Measurements from ENCODE around the gene KIRREL3. TPM values are rescaled to one million over a fixed set of nuclear protein-coding genes. Genes with fewer than 3 reads are reported as not detected.
A peak's percentile ranks its signal among the peaks of the same experiment; 100 is the strongest.
"Not testable (repeated sequence)": the region's sequence is repeated elsewhere in the genome, so short reads cannot be mapped to it uniquely, and the experiment has no call there.

KIRREL3 gene
- total RNA-seq, 2 donors from 2014 or later, result not detected

- no peaks in the 10 kb centered on the region for H3K9me3 Mint-ChIP-seq
- no peaks in the 10 kb centered on the region for H3K36me3 Mint-ChIP-seq
- no peak for DNase-seq (ENCODE audit: low spot score in 2 of 2)
- ATAC-seq, result no peak
- H3K27ac Mint-ChIP-seq, result no peak overlapping the region
These were observed 607.9 kb downstream of the KIRREL3 start for GRCh38 chr11:126392633-126393013.

DNA sequence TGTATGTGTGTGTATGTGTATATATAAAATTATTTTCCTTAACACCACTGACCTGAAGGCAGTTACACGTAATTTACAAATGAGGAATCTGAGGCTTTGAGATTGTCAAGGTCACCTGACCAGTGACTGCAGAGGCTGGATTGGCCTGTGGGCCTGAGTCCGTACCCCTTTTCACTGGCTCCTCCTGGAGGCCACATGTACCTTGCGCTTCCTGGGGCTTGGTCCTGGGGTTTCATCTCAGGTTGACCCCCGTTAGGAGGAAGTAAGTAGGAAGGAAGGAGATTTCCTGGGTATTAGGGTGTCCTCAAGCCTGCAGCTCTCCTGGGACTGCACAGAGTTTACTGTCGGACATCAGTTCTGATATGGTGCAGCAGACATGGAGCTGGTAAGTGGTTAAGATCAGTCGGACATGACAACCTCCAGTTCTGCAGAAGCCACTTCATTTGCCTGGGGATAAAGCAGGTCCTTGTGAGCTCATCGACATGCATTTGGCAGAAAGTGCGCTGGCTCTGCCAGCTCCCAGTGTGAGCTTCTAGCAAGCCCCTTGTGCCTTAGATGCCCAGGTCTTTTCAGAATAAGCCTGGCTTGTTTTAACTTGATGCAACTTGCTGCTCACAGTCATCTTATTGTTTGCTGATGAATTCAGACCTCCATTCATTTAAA, 608.5 kb downstream of the KIRREL3 start:
- no peak for ATAC-seq
- DNase-seq (ENCODE audit: low spot score in 2 of 2), result no peak
- no peaks in the 10 kb centered on the region for H3K9me3 Mint-ChIP-seq
- no peak overlapping the region for H3K27ac Mint-ChIP-seq
- no peaks in the 10 kb centered on the region for H3K36me3 Mint-ChIP-seq

GRCh38 chr11:126391286-126391954, 609.1 kb downstream of the KIRREL3 start:
- ATAC-seq, result no peak
- no peaks in the 10 kb centered on the region for H3K9me3 Mint-ChIP-seq
- H3K36me3 Mint-ChIP-seq, result no peaks in the 10 kb centered on the region
- no peak for DNase-seq (ENCODE audit: low spot score in 2 of 2)
- H3K27ac Mint-ChIP-seq, result no peak overlapping the region

- no peaks in the 10 kb centered on the region for H3K9me3 Mint-ChIP-seq
- ATAC-seq (no peak), DNase-seq (ENCODE audit: low spot score in 2 of 2) (no peak)
- H3K36me3 Mint-ChIP-seq, result no peaks in the 10 kb centered on the region
- no peak overlapping the region for H3K27ac Mint-ChIP-seq
These were observed 610.2 kb downstream of the KIRREL3 start for GRCh38 chr11:126390272-126390867.

DNA sequence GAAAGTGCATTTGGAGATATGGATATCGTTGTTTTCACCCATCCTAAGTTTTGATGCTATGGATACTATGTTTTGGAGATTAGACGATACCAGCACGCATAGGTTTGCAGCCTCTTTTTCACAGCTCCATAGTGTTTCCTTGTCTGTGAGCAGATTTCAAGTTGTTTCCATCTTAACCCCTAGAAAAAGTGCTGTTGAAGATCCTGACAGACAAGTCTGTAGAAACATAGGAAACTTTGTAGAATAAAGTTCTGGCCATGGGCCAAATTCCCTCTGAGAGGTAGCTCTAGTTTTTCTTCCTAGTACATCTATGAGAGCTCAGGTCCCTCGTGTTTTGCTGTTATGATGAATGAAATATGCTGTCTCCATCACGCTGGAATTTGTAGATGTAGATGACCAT, 612.7 kb downstream of the KIRREL3 start:
- Mint-ChIP-seq H3K36me3 (no peaks in the 10 kb centered on the region), H3K9me3 (no peaks in the 10 kb centered on the region), H3K27ac (no peak overlapping the region)
- DNase-seq (ENCODE audit: low spot score in 2 of 2), result no peak
- no peak for ATAC-seq

DNA sequence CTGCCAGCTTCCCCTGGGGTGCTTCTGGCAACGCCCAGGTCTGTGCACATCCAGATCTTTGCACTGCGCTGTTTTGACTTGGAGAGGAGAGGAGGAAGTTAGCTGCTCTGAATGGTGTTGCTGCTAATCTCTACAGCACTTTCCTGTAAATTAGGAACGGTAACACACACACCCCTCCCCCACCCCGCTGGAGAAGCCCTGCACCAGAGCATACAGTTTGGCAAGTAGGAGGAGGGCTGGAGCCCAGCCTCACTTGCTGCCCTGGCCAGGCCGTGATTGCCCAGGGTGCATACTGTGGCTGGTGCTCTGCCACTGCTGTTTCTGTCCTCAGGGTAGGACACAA, 613.9 kb downstream of the KIRREL3 start:
- H3K36me3 Mint-ChIP-seq; DNase-seq (ENCODE audit: low spot score in 2 of 2); H3K9me3 Mint-ChIP-seq; ATAC-seq; H3K27ac Mint-ChIP-seq: not testable (repeated sequence)

- Mint-ChIP-seq H3K27ac (no peak overlapping the region), H3K9me3 (no peaks in the 10 kb centered on the region), H3K36me3 (no peaks in the 10 kb centered on the region)
- peak in 1 of 2 donors; percentile 25 for DNase-seq (ENCODE audit: low spot score in 2 of 2)
- no peak for ATAC-seq
These were observed 614.4 kb downstream of the KIRREL3 start for GRCh38 chr11:126385991-126386728.

GRCh38 chr11:126384449-126385070, 616.0 kb downstream of the KIRREL3 start:
- Mint-ChIP-seq H3K9me3 (no peaks in the 10 kb centered on the region), H3K27ac (no peak overlapping the region), H3K36me3 (no peaks in the 10 kb centered on the region)
- DNase-seq (ENCODE audit: low spot score in 2 of 2) (no peak), ATAC-seq (peak in 1 of 2 donors; percentile 20)

GRCh38 chr11:126383339-126384335, 616.9 kb downstream of the KIRREL3 start:
- DNase-seq (ENCODE audit: low spot score in 2 of 2) (no peak), ATAC-seq (no peak)

DNA sequence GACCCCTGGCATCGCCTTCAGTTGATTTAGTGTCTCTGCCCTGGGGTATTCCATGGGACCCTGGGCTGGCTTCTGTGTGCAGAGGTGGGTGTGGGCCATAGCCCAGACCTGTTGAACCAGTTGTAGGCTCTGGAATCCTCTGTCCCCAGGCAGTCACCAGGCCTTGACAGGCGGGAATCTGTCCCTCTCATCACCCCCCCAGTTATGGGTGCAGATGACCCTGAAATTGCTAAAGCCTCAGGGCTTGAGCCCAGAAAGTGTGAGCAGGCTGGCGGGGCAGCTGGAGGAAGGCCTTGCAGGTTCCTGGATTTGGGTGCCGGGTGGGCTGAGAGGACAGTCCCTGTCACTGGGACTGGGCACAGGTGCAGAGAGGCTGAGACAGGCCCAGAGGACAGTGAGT, 617.9 kb downstream of the KIRREL3 start:
- DNase-seq (ENCODE audit: low spot score in 2 of 2); H3K36me3 Mint-ChIP-seq; H3K27ac Mint-ChIP-seq; H3K9me3 Mint-ChIP-seq; ATAC-seq: not testable (repeated sequence)

More at GRCh38 chr11:126383339-126384335, 616.9 kb downstream of the KIRREL3 start:
- Mint-ChIP-seq H3K27ac (no peak overlapping the region), H3K36me3 (no peaks in the 10 kb centered on the region), H3K9me3 (no peaks in the 10 kb centered on the region)

- ATAC-seq; H3K9me3 Mint-ChIP-seq; DNase-seq (ENCODE audit: low spot score in 2 of 2); H3K27ac Mint-ChIP-seq; H3K36me3 Mint-ChIP-seq: not testable (repeated sequence)
These were observed 618.6 kb downstream of the KIRREL3 start for GRCh38 chr11:126381960-126382359.

GRCh38 chr11:126380909-126381308, 619.7 kb downstream of the KIRREL3 start:
- DNase-seq (ENCODE audit: low spot score in 2 of 2) (no peak), ATAC-seq (no peak)
- H3K36me3 Mint-ChIP-seq, result no peaks in the 10 kb centered on the region
- H3K27ac Mint-ChIP-seq, result no peak overlapping the region
- H3K9me3 Mint-ChIP-seq, result no peaks in the 10 kb centered on the region

GRCh38 chr11:126378763-126379162, 621.8 kb downstream of the KIRREL3 start:
- no peaks in the 10 kb centered on the region for H3K9me3 Mint-ChIP-seq
- DNase-seq (ENCODE audit: low spot score in 2 of 2), result no peak
- no peak for ATAC-seq
- H3K36me3 Mint-ChIP-seq, result no peaks in the 10 kb centered on the region
- peak overlapping the region in 1 of 2 donors; percentile 30 for H3K27ac Mint-ChIP-seq

- H3K9me3 Mint-ChIP-seq, result no peaks in the 10 kb centered on the region
- ATAC-seq (no peak), DNase-seq (ENCODE audit: low spot score in 2 of 2) (no peak)
- H3K27ac Mint-ChIP-seq, result no peak overlapping the region
- H3K36me3 Mint-ChIP-seq, result no peaks in the 10 kb centered on the region
These were observed 624.8 kb downstream of the KIRREL3 start for GRCh38 chr11:126375726-126376125.

- not testable (repeated sequence) for H3K36me3 Mint-ChIP-seq, H3K9me3 Mint-ChIP-seq, H3K27ac Mint-ChIP-seq, ATAC-seq
- peak in 1 of 2 donors; percentile 18 for DNase-seq (ENCODE audit: low spot score in 2 of 2)
These were observed 625.8 kb downstream of the KIRREL3 start for GRCh38 chr11:126374562-126375300.
